ENCODE measurements around the gene PAQR9. TPM values are rescaled to one million over a fixed set of nuclear protein-coding genes. Genes with fewer than 3 reads are reported as not detected.

PAQR9 gene
- total and polyA plus RNA-seq, 9 of the 15 experiments (the other 6 are each of a cell fraction or from before 2014, with no cell fraction given): 0.04 to 0.58 (median 0.22) TPM

- TF ChIP-seq MYC (IDR thresholded peaks at IDR 0.05; ENCODE audit: low read depth, low read length) (peak; percentile 50), MYC (CRISPR knock-in tag; IDR thresholded peaks at IDR 0.05; ENCODE audit: borderline replicate concordance, low read depth) (no peak), PRMT5 (CRISPR knock-in tag; IDR thresholded peaks at IDR 0.05) (no peak), ZBTB8A (IDR thresholded peaks at IDR 0.05; ENCODE audit: partially characterized antibody) (no peak), L3MBTL2 (IDR thresholded peaks at IDR 0.05) (peak; percentile 38; the same call in 1 of the 2 replicates), ZNF507 (tag; conservative IDR thresholded peaks at IDR 0.05) (no peak), ARID3A (IDR thresholded peaks at IDR 0.05; ENCODE audit: borderline replicate concordance, low read depth, low read length) (0 out of 2 replicates have a peak, but pooled peaks have one; percentile 27), ZNF764 (CRISPR knock-in tag; IDR thresholded peaks at IDR 0.05; ENCODE audit: low read depth) (no peak), LARP7 (IDR thresholded peaks at IDR 0.05) (no peak), BRD9 (IDR thresholded peaks at IDR 0.05; ENCODE audit: low read depth, partially characterized antibody) (no peak), NR2F6 (CRISPR knock-in tag; IDR thresholded peaks at IDR 0.05) (no peak), CTCF (IDR thresholded peaks at IDR 0.05 in 2 of 3, conservative IDR thresholded peaks at IDR 0.05 in 1 of 3; ENCODE audit: insufficient read depth in 2 of 3, low read depth in 1 of 3, low read length in 3 of 3) (peak; percentile 79 to 86 (median 85)), RCOR1 (IDR thresholded peaks at IDR 0.05; ENCODE audit: borderline replicate concordance in 1 of 2, low read depth in 2 of 2, low read length in 2 of 2) (no peak), ZNF23 (CRISPR knock-in tag; IDR thresholded peaks at IDR 0.05) (no peak), BDP1 (IDR thresholded peaks at IDR 0.05; ENCODE audit: insufficient read depth, insufficient read length) (no peak), HMGN3 (IDR thresholded peaks at IDR 0.05; ENCODE audit: borderline replicate concordance, extremely low read depth, insufficient read length, low read depth, low read length) (no peak), GTF3C2 (IDR thresholded peaks at IDR 0.05; ENCODE audit: borderline replicate concordance, extremely low read depth, insufficient read length) (no peak), SAFB (IDR thresholded peaks at IDR 0.05; ENCODE audit: borderline replicate concordance, low read depth, low read length) (no peak), SMC3 (conservative IDR thresholded peaks at IDR 0.05; ENCODE audit: insufficient read depth, low read depth, low read length) (peak; percentile 61; the same call in 1 of the 2 replicates), XRCC5 (IDR thresholded peaks at IDR 0.05; ENCODE audit: low read depth, low read length) (no peak)
- TF ChIP-seq, protein P1, sequence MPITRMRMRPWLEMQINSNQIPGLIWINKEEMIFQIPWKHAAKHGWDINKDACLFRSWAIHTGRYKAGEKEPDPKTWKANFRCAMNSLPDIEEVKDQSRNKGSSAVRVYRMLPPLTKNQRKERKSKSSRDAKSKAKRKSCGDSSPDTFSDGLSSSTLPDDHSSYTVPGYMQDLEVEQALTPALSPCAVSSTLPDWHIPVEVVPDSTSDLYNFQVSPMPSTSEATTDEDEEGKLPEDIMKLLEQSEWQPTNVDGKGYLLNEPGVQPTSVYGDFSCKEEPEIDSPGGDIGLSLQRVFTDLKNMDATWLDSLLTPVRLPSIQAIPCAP (CRISPR knock-in tag; IDR thresholded peaks at IDR 0.05; ENCODE audit: borderline replicate concordance): no peak
- TF ChIP-seq, protein P2, sequence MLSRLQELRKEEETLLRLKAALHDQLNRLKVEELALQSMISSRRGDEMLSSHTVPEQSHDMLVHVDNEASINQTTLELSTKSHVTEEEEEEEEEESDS (CRISPR knock-in tag; IDR thresholded peaks at IDR 0.05): no peak
Measured at GRCh38 chr3:142929109-142929508, 34.4 kb downstream of the PAQR9 start (continued).

Measured in K562 (cell line).